H1 (cell line): ENCODE results near the gene SEMA3F. TPM values are rescaled to one million over a fixed set of nuclear protein-coding genes. Genes with fewer than 3 reads are reported as not detected.

ENCODE experiments used
- GABPA ChIP-seq: IDR thresholded peaks from 2 replicates; pipeline ENCODE4 v1.6.1; 2011; ENCODE audit warnings: mild to moderate bottlenecking, low read length, moderate library complexity, borderline replicate concordance; ENCODE audit not compliant: insufficient read depth
- polyA plus RNA-seq, 7 experiments: library from polyadenylated mRNA; depleted of rRNA in 3 of 7; stranded (reverse) in 5 of 7; unstranded in 2 of 7; fragments of >200 nt in 5 of 7; fragments of 200-250 nt in 2 of 7; gene quantifications; 1 replicate in 5 of 7; 2 replicates in 1 of 7; 4 replicates in 1 of 7; pipeline versions ENCODE4 v1.2.1 to v1.2.3, GENCODE V29; 2011 to 2013; ENCODE audit warnings: missing spikeins in 2 of 7, mixed read lengths in 2 of 7
- total RNA-seq: library from RNA; stranded (reverse); fragmentation: NEBNext Ultra II Directional; extraction: Animal tissue kit (Norgen Biotek cat#: 25700); gene quantifications from 2 replicates; pipeline ENCODE4 v1.2.1, GENCODE V29; 2021

The SEMA3F gene
- total and polyA plus RNA-seq, 2 of the 8 experiments (the other 6 are each of a cell fraction or from before 2014, with no cell fraction given), result 20.3 to 37.0 TPM

GRCh38 chr3:50220109-50220508, 65.0 kb downstream of the SEMA3F start (continued):
- no peak for TF ChIP-seq GABPA
